HEK293 (cell line): ENCODE measurements around the gene TSPOAP1.

Experiments used
- MEIS1 ChIP-seq: sonication (generic); formaldehyde crosslinking; IDR thresholded peaks from 2 replicates; pipeline ENCODE4 v1.8.1; 2022; ENCODE audit warnings: missing genetic modification reagents, mild to moderate bottlenecking, borderline replicate concordance
- YY2 ChIP-seq: fragments of 450-650 bp; formaldehyde crosslinking; IDR thresholded peaks from 2 replicates; pipeline ENCODE4 v1.5.1; 2016; ENCODE audit warnings: missing biosample characterization, missing genetic modification characterization
- ZNF155 ChIP-seq: fragments of 450-650 bp; formaldehyde crosslinking; IDR thresholded peaks from 2 replicates; pipeline ENCODE4 v1.5.1; 2016; ENCODE audit warnings: missing biosample characterization, missing genetic modification characterization
- ZNF274 ChIP-seq, 2 experiments: fragments of 200-500 bp in 1 of 2; fragments of 450-650 bp in 1 of 2; sonication (Bioruptor generic) in 1 of 2; formaldehyde crosslinking in 1 of 2; IDR thresholded peaks; 2 replicates each; pipeline versions ENCODE4 v1.5.1 to v1.6.1; 2014 to 2016; ENCODE audit warnings: borderline replicate concordance in 1 of 2, inconsistent platforms in 1 of 2, low read length in 1 of 2, missing biosample characterization in 1 of 2, missing genetic modification characterization in 1 of 2
- ZNF292 ChIP-seq: fragments of 450-650 bp; formaldehyde crosslinking; IDR thresholded peaks from 2 replicates; pipeline ENCODE4 v1.5.1; 2016; ENCODE audit warnings: low read depth, missing biosample characterization, missing genetic modification characterization, borderline replicate concordance
- ZNF521 ChIP-seq: fragments of 450-650 bp; formaldehyde crosslinking; IDR thresholded peaks from 2 replicates; pipeline ENCODE4 v1.5.1; 2017; ENCODE audit warnings: missing biosample characterization, mild to moderate bottlenecking, missing genetic modification characterization
- ZNF76 ChIP-seq: fragments of 450-650 bp; formaldehyde crosslinking; IDR thresholded peaks from 2 replicates; pipeline ENCODE4; 2016; ENCODE audit warnings: low read depth, missing biosample characterization, missing genetic modification characterization, borderline replicate concordance
- TF ChIP-seq, protein P1 (sequence below): fragments of 450-650 bp; formaldehyde crosslinking; IDR thresholded peaks from 2 replicates; pipeline ENCODE4 v1.5.1; 2016; ENCODE audit warnings: missing biosample characterization, missing genetic modification characterization
- TF ChIP-seq, protein P2 (sequence below): fragments of 450-650 bp; formaldehyde crosslinking; IDR thresholded peaks from 2 replicates; pipeline ENCODE4 v1.5.1; 2016; ENCODE audit warnings: missing biosample characterization, missing genetic modification characterization

DNA sequence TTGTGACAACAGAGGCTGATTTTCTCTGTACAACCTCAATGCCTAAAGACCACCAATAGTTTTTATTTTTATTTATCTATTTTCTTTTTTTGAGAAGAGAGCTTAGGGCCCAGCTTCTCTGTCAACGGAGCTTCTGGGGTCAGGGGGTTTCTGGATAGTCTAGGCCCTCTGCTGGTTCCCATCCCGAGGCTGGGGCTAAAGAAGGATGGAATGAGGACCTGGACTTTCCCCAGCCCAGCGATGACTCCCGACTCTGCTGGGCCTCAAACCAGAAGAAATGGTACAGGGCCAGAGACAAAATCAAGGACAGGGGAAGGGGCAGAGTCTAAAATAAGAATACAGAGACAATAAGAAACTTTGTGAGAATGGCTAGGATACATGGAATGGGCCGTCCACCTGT, 5.7 kb upstream of the TSPOAP1 start:
- no peak for TF ChIP-seq ZNF292 (tag by site-specific recombination)
- TF ChIP-seq, protein P1, sequence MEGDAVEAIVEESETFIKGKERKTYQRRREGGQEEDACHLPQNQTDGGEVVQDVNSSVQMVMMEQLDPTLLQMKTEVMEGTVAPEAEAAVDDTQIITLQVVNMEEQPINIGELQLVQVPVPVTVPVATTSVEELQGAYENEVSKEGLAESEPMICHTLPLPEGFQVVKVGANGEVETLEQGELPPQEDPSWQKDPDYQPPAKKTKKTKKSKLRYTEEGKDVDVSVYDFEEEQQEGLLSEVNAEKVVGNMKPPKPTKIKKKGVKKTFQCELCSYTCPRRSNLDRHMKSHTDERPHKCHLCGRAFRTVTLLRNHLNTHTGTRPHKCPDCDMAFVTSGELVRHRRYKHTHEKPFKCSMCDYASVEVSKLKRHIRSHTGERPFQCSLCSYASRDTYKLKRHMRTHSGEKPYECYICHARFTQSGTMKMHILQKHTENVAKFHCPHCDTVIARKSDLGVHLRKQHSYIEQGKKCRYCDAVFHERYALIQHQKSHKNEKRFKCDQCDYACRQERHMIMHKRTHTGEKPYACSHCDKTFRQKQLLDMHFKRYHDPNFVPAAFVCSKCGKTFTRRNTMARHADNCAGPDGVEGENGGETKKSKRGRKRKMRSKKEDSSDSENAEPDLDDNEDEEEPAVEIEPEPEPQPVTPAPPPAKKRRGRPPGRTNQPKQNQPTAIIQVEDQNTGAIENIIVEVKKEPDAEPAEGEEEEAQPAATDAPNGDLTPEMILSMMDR (tag by site-specific recombination), result no peak
- TF ChIP-seq ZNF521, result no peak
- no peak for TF ChIP-seq ZNF76 (tag by site-specific recombination)
- TF ChIP-seq, protein P2, sequence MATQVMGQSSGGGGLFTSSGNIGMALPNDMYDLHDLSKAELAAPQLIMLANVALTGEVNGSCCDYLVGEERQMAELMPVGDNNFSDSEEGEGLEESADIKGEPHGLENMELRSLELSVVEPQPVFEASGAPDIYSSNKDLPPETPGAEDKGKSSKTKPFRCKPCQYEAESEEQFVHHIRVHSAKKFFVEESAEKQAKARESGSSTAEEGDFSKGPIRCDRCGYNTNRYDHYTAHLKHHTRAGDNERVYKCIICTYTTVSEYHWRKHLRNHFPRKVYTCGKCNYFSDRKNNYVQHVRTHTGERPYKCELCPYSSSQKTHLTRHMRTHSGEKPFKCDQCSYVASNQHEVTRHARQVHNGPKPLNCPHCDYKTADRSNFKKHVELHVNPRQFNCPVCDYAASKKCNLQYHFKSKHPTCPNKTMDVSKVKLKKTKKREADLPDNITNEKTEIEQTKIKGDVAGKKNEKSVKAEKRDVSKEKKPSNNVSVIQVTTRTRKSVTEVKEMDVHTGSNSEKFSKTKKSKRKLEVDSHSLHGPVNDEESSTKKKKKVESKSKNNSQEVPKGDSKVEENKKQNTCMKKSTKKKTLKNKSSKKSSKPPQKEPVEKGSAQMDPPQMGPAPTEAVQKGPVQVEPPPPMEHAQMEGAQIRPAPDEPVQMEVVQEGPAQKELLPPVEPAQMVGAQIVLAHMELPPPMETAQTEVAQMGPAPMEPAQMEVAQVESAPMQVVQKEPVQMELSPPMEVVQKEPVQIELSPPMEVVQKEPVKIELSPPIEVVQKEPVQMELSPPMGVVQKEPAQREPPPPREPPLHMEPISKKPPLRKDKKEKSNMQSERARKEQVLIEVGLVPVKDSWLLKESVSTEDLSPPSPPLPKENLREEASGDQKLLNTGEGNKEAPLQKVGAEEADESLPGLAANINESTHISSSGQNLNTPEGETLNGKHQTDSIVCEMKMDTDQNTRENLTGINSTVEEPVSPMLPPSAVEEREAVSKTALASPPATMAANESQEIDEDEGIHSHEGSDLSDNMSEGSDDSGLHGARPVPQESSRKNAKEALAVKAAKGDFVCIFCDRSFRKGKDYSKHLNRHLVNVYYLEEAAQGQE, result no peak
- no peak for TF ChIP-seq YY2
- no peak for TF ChIP-seq ZNF155 (tag by site-specific recombination)
- TF ChIP-seq ZNF274 (IDR thresholded peaks at IDR 0.05; ENCODE audit: low read length), result no peak
- TF ChIP-seq ZNF274 (tag by site-specific recombination; IDR thresholded peaks at IDR 0.05; ENCODE audit: borderline replicate concordance), result no peak
- TF ChIP-seq MEIS1 (CRISPR knock-in tag), result no peak
